Measurements from ENCODE around the gene HOXA7. TPM values are rescaled to one million over a fixed set of nuclear protein-coding genes. Genes with fewer than 3 reads are reported as not detected.

HOXA7 gene
- polyA plus RNA-seq, 1 experiment = 4.4 TPM

DNA sequence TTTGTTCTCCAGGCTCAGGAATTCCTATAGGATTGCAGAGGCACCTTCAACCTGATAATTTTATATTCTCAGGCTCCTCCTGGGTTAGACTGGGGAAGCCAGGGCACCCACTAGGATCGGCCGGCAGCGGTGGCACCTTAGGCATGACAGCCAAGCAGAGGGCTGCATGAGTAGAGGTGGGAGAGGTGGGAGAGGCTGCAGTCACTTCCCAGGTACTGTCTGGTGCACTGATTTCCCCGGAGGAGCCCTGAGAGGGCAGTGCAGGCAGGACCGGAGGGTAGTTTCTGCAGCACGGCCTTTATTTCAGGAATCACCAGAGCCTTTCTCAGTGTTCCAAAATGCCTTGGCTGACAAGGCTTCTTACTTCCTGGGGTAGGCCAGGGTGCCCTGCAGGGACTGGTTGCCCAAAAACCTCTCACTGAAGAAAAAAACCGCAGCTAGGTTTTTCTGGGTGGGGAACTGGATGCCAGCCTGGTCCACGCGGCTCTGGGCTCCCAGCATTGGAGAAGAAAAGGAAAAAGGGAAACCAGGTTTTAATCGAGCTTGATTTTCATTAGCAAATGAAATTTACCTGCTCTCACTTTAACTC lies 47.0 kb upstream of the HOXA7 start:
- ChIA-PET CTCF (interaction anchor here (1.1 kb wide), 1 partner anchor 8 kb away, joined by 4 read pairs; no protein-coding TSS in a partner anchor), POLR2A (no interaction called here)
- H3K36me3 ChIP-seq (ENCODE audit: control insufficient read depth, insufficient read depth, low read length) = no peaks in the 10 kb centered on the region
- no peak overlapping the region for H3K4me3 ChIP-seq (ENCODE audit: low read depth, low read length)
- DNase-seq (ENCODE audit: low read depth) = no peak
- H3K27me3 ChIP-seq (ENCODE audit: control insufficient read depth, insufficient read depth, low read length) = no peaks in the 10 kb centered on the region
- TF ChIP-seq, protein P1, sequence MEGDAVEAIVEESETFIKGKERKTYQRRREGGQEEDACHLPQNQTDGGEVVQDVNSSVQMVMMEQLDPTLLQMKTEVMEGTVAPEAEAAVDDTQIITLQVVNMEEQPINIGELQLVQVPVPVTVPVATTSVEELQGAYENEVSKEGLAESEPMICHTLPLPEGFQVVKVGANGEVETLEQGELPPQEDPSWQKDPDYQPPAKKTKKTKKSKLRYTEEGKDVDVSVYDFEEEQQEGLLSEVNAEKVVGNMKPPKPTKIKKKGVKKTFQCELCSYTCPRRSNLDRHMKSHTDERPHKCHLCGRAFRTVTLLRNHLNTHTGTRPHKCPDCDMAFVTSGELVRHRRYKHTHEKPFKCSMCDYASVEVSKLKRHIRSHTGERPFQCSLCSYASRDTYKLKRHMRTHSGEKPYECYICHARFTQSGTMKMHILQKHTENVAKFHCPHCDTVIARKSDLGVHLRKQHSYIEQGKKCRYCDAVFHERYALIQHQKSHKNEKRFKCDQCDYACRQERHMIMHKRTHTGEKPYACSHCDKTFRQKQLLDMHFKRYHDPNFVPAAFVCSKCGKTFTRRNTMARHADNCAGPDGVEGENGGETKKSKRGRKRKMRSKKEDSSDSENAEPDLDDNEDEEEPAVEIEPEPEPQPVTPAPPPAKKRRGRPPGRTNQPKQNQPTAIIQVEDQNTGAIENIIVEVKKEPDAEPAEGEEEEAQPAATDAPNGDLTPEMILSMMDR (IDR thresholded peaks at IDR 0.05; ENCODE audit: insufficient read depth, low read depth, low read length) = no peak

DNA sequence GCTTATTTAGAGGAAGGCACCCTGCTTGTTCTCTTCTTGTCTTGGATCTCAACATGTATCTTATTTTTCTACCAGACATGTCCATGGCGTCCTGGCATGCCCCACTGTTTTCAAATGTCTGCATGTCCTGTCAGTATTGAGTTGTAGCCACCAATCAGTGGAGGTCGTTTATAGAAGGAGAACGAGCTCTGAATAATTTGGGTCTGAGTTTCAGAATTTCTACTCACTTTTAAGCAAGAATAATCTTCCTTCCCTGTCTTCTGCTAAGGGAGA lies 46.3 kb upstream of the HOXA7 start:
- TF ChIP-seq, protein P1 (IDR thresholded peaks at IDR 0.05; ENCODE audit: insufficient read depth, low read depth, low read length) = no peak
- Histone ChIP-seq H3K4me3 (ENCODE audit: low read depth, low read length) (no peak overlapping the region), H3K36me3 (ENCODE audit: control insufficient read depth, insufficient read depth, low read length) (no peaks in the 10 kb centered on the region), H3K27me3 (ENCODE audit: control insufficient read depth, insufficient read depth, low read length) (no peaks in the 10 kb centered on the region)
- POLR2A ChIA-PET = no interaction called here
- CTCF ChIA-PET = interaction anchor here (1.1 kb wide), 1 partner anchor 9 kb away, joined by 4 read pairs; no protein-coding TSS in a partner anchor
- DNase-seq (ENCODE audit: low read depth) = no peak

DNA sequence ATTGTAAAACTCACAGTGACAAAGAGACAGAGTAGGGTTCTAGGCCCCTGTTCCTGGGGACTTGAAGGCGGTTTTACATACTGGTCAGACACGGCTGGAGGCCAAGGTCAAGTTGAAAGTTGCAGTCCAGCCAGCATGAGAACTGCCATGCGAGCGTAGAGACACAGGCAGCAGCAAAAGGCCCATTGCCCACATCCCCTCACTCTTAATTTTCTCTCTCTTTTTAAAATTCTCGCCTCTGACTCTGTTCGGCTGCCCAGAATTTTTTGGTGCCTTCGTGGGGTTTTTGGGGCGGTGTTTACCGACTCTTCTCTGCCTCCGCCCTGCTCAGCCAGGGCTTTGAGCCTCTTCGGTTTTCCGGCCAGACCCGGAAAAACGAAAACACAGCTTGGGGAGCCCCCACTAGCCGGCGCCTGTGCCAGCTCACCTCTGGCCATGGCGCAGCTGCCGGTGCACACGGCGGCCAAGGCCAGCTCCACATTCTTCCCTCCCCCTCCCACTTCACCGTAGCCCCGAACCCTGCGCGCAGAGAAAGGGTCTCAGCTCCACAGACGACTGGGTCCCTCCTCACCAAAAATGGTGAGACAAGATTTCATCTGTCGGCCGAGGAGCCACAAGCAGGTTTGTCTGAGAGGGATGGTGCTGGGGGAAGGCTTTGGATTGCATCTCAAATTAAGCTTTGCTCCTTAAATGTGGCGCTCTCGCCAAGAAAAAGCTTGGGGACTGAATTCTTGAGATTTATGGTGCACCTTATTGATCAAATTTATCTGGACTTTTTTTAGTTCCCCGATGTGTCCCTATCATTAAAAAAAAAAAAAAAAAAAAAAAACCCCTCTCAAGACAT lies 45.8 kb upstream of the HOXA7 start:
- H3K27me3 ChIP-seq (ENCODE audit: control insufficient read depth, insufficient read depth, low read length) = no peaks in the 10 kb centered on the region
- ChIA-PET CTCF (interaction anchor here (1.1 to 4.1 kb wide), 4 partner anchors 8 to 484 kb away, joined by 3 to 23 read pairs (median 4); no protein-coding TSS in a partner anchor), POLR2A (interaction anchor here (0.6 kb wide), 1 partner anchor 17 kb away, joined by 3 read pairs; the partner anchor contains the start of gene HOXA11)
- peak overlapping the region; percentile 16 for H3K4me3 ChIP-seq (ENCODE audit: low read depth, low read length)
- no peak for DNase-seq (ENCODE audit: low read depth)
- no peaks in the 10 kb centered on the region for H3K36me3 ChIP-seq (ENCODE audit: control insufficient read depth, insufficient read depth, low read length)
- TF ChIP-seq, protein P1 (IDR thresholded peaks at IDR 0.05; ENCODE audit: insufficient read depth, low read depth, low read length) = no peak

DNA sequence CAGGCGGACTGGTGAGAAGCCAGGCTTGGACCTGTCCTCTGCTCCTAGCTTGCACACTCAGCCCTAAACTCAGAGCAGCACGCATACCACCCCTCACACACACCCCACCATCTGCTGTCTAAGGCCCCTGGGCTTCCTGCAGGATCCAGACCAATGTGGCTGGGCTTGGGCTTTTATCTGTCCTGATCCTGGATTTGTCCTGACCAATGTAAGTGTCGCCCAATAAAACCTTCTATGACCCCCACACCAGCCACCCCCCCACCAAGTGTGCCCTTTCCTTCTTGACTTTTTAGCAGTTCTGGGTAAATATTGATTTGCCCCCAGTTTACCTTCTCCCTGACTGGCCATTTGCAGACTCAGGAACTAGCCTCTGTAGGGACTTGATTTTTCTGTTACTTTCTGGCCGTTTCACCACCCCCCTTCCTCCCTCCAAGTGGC lies 45.1 kb upstream of the HOXA7 start:
- TF ChIP-seq, protein P1 (IDR thresholded peaks at IDR 0.05; ENCODE audit: insufficient read depth, low read depth, low read length) = no peak
- POLR2A ChIA-PET = interaction anchor here (0.6 kb wide), 1 partner anchor 16 kb away, joined by 3 read pairs; the partner anchor contains the start of gene HOXA11
- Histone ChIP-seq H3K36me3 (ENCODE audit: control insufficient read depth, insufficient read depth, low read length) (no peaks in the 10 kb centered on the region), H3K4me3 (ENCODE audit: low read depth, low read length) (peak overlapping the region; percentile 55), H3K27me3 (ENCODE audit: control insufficient read depth, insufficient read depth, low read length) (no peaks in the 10 kb centered on the region)
- no peak for DNase-seq (ENCODE audit: low read depth)
- CTCF ChIA-PET = interaction anchor here (1.2 to 4.1 kb wide), 4 partner anchors 9 to 485 kb away, joined by 3 to 23 read pairs (median 4); no protein-coding TSS in a partner anchor
